Kidney tubule cell (primary cell): ENCODE measurements around the gene WASF3.
"Not testable (repeated sequence)": the region's sequence is repeated elsewhere in the genome, so short reads cannot be mapped to it uniquely, and the experiment has no call there.

Source experiments
- DNase-seq: peaks from one replicate; pipeline ENCODE4 v3.0.0-alpha.2; 2018; ENCODE audit warnings: low spot score

WASF3 gene

DNA sequence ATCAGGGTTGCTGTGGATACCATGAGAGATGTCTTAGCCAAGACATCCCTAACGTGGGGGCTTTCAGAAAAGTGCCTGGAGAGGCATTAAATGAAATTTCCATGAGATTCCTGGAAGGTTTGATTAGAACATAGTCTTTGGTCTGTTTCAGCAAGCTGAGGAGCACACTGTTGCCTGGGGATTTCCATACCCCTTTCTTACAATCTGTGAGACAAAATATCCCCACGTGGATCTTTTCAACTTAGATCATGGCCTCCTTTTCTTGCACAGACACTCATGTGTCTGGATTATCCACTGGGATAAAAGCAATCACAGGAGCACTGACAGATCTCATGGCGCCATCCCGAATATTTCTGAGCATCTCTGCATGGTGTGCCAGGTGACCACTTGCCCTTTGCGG lies 161.4 kb downstream of the WASF3 start:
- no peak for DNase-seq

DNA sequence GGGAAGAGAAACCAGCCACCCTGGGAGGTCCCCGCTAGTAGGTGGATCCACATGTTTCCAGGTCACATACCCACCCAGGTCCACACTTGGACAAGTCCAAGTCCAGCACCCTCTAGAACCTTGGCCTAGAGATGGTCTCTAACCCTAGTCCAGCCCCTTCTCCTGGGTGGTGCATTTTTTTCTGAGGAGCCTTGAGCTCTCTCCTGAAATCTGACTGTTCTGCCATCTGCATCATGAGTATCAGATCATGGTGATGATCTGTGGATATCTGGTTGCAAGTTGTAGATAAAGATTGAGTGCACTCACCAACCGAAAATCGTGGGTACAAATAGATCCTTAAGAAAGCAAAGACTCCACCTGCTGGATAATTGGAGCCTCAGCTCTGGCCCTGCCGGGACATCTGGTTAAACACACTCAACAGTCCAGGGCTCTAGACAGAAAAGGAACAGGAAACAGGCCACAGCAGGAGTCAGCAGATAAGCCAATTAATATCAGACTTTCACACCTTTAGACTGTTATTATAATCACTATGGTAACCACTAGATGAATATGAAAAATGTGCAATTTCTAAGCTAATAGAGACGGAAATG lies 162.0 kb downstream of the WASF3 start:
- DNase-seq, result no peak

DNA sequence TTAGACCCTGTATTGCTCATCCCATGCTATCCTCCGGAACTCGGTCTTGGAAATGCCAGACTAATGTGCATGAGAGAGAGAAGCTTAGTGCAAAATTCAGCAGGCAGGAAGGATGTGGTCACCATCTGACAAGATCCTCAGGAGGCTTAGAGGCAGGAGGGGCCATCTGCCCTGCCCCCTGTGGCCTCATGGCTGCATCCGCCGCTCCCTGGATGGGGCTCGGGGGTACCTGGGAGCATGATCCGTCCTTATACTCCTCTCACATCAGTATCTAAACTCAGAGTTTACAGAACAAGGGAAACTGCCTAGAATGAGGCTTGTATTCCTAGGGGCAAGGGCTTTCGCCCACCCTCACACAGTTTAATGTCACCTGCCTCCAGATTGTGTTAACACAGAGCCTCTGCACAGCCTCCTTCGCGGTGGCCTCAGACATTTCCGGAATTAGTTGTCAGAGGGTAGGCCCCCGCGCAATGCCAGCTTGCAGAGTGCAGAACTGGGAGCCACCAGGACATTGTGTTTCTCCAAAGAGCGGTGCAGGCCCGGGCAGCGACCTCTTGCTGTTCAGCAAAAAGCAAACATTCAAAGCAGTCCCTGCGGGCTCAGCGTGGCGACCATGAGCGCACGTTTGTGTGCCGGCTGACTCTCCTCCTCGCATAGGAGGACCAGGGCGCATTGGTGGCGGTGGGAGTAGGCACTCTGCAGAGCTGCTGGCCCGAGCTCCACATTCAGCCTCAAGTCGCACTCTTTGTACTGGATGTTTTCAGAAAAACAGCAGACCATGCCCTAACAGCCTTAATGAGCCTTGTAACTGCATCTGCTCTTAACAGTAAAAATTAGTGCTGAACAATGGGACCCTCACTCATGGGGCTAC lies 164.0 kb downstream of the WASF3 start:
- no peak for DNase-seq

DNA sequence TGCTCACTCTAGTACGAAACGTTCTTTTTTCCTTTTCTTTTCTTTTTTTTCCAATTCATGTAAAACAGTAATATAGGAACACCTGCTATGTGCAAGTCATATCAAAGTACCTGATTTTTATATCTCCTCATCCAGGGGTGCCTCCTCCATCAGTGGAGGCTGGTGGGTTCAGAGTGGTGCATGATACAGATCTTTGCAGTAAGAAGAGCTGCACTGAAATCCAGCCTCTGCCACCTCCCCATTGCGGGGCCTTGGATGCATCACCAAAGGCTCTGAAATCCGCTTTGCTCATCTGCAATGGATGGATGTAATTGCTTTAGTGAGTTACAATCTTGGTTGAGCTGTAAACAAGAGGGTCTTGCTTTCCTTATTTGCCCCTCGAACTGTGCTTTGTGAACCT lies 164.8 kb downstream of the WASF3 start:
- DNase-seq, result no peak

DNA sequence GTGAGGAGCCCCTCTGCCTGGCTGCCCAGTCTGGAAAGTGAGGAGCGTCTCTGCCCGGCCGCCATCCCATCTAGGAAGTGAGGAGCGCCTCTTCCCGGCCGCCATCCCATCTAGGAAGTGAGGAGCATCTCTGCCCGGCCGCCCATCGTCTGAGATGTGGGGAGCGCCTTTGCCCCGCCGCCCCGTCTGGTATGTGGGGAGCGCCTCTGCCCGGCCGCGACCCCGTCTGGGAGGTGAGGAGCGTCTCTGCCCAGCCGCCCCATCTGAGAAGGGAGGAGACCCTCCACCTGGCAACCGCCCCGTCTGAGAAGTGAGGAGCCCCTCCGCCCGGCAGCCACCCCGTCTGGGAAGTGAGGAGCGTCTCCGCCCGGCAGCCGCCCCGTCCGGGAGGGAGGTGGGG lies 166.1 kb downstream of the WASF3 start:
- DNase-seq, result not testable (repeated sequence)

DNA sequence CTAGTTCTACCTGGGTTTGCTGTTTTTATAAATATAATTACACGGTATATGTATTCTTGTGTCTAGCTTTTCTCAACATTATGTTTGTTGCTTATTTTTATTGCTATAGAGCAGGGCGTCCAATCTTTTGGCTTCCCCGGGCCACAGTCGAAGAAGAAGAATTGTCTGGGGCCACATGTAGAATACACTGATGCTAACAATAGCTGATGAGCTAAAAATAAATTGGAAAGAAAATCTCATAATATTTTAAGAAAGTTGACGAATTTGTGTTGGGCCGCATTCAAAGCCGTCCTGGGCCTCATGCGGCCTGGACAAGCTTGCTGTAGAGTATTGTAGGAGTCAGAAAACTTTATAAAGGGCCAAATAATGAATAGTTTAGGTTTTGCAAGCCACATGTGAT lies 169.2 kb downstream of the WASF3 start:
- DNase-seq, result no peak

DNA sequence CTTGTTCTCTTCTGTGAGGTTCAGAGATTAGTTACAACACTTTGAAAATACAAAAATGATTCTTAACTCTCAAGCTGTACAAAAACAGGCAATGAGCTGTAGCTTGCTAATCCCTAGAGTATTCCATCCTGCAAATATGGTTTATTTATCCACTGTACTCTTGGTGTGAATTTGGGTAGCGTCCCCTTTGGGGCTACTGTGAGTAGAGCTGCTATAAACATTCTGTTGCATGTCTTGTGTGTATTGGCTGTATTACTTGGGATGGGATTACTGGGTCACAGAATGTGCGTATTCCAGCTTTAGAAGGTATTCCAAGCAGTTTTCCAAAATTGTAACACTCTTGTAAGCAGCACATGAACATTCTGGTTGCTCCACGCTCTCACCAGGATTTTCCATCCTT lies 169.6 kb downstream of the WASF3 start:
- DNase-seq, result no peak

DNA sequence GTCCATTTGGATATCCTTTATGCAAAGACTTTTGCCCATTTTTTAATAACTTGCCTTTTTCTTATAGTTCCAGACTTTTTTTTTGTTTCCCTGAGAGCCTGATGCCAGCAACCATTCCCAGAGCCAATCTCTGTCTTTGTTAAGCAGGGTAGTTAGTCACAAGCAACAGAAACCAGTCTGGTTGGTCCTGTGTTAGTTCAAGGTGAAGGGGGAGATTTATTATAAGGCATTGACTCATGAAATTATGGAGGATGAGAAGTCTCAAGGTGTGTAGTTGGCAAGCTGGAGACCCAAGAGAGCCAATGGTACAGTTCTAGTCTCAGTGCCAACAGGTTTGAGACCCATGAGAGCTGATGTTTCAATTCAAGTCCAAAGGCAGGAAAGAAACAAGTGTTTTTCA lies 170.2 kb downstream of the WASF3 start:
- DNase-seq, result no peak

DNA sequence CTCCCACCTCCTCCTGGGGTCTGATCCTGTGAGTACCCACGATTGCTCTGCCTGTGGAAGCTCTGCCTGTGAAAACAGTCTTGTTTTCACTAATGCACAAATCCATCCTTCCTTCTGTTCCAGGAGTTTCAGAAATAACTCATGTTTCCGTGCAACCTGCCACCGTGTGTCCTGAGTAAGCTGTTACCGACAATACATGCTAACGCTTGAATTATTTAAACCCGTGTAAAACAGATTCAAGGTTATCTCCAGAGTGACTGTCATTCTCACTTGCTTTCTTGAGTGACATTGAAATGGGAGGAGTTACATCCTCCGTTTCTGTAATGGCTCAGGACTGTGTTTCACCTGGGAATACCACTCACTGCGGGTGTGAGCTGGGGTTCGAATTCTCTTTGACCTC lies 178.2 kb downstream of the WASF3 start:
- no peak for DNase-seq
